GM12891 (cell line): ENCODE measurements around the gene KLHL18.
A peak's percentile ranks its signal among the peaks of the same experiment; 100 is the strongest.
"Not testable (repeated sequence)": the region's sequence is repeated elsewhere in the genome, so short reads cannot be mapped to it uniquely, and the experiment has no call there.

Experiments
- DNase-seq: peaks from one replicate; pipeline ENCODE4 v3.0.0; 2011; ENCODE audit warnings: low spot score; ENCODE audit not compliant: insufficient read length
- FAIRE-seq: peaks from 2 replicates; lab custom pipeline; 2011; peaks lifted over from hg19 to GRCh38; lab: Jason Lieb, UNC
- PAX5 ChIP-seq: IDR thresholded peaks from 2 replicates; pipeline ENCODE4 v1.6.1; 2011; ENCODE audit warnings: low read length, moderate library complexity, mild to moderate bottlenecking; ENCODE audit not compliant: insufficient read depth, severe bottlenecking
- POLR2A ChIP-seq: IDR thresholded peaks from 2 replicates; pipeline ENCODE4 v1.6.1; 2011; ENCODE audit warnings: low read depth, low read length, control low read depth
- POLR2AphosphoS5 ChIP-seq: IDR thresholded peaks from 2 replicates; pipeline ENCODE4 v1.6.1; 2011; ENCODE audit warnings: low read depth, low read length, control low read depth
- POU2F2 ChIP-seq: IDR thresholded peaks from 2 replicates; pipeline ENCODE4 v1.6.1; 2011; ENCODE audit warnings: low read depth, mild to moderate bottlenecking, control low read depth, low read length, moderate library complexity
- SPI1 ChIP-seq: IDR thresholded peaks from 2 replicates; pipeline ENCODE4 v1.6.1; 2011; ENCODE audit warnings: low read depth, low read length, control low read depth
- TAF1 ChIP-seq: IDR thresholded peaks from 2 replicates; pipeline ENCODE4 v1.6.1; 2011; ENCODE audit warnings: low read depth, low read length, control low read depth

KLHL18 gene

DNA sequence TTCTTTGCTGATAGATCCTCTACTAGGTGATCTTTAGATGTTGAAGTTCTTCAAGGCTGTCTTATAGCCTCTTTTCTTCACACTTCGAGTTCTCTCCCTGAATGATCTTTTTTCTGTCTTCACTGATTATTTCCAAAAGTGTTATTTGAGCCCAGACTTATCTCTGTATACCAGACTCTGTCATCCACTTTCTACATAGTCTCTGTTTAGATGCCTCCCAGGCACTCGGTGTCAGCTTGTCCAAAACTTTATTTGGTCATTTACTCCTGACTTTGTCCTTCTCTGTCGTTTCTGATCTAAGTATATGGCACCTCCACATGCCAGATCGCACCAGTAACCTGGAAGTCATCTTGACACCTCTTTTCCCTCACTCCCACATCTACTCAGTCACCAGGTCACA is 27.6 kb downstream of the KLHL18 start:
- TF ChIP-seq TAF1: no peak
- no peak for FAIRE-seq
- no peak for DNase-seq

DNA sequence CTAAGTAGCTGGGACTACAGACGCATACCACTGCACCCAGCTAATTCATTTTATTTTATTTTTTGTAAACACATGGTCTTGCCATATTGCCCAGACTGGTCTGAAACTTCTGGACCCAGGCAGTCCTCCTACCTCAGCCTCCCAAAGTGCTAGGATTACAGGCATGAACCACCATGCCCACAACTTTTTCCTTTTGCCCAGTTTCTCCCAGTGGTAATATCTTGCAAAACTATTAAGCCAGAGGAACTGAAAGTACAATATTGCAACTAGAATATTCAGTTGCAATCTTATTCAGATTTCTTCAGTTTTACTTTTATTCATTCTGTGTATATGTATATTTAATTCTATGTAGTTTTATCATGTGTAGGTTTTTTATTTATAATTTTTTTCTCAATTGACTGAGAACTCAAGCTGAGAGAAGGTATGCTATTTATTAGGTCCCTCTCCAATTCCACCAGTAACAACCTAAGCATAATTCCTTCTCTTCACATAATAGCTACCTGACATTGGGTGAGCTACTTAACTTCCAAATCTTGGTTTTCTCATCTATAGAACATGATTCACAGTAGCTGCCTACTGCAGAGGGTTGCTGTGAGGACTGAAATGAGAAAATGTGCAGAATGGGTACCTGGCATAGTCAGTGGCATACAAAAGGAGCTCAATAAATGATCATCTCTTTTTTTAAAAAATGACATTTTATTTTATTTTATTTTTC is 30.8 kb downstream of the KLHL18 start:
- peak; percentile 83 for TF ChIP-seq SPI1
- TF ChIP-seq PAX5: no peak
- no peak for FAIRE-seq
- DNase-seq: no peak

DNA sequence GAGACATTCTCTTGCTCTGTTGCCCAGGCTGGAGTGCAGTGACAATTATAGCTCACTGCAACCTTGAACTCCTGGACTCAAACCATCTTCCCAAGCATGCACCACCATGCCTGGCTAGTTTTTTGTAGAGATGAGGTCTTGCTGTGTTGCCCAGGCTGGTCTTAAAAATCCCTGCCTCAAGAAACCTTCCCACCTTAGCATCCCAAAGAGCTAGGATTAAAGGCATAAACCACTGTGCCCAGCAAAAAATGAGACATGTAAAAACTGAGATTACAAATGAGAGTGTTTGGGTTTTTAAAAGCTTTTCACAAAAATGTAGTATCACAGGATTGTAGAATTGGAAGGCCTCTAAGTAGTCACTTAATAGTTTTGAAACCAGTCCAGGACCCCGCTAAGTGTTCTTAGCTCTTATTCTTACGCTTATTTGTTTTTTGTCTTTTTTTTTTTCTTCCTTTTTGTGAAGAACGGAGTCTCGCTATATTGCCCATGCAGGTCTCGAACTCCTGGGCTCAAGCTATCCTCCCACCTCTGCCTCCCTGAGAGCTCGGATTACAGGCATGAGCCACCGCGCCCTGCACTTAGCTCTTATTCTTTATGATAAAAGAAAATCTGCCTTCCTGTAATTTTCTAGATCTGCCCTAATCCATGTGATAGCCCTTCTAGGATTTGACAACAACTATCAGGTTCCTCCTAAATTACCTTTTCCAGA is 31.5 kb downstream of the KLHL18 start:
- DNase-seq (no peak), FAIRE-seq (no peak)
- TF ChIP-seq SPI1 (no peak), TAF1 (no peak), POU2F2 (no peak), POLR2A (no peak), PAX5 (no peak), POLR2AphosphoS5 (no peak)

DNA sequence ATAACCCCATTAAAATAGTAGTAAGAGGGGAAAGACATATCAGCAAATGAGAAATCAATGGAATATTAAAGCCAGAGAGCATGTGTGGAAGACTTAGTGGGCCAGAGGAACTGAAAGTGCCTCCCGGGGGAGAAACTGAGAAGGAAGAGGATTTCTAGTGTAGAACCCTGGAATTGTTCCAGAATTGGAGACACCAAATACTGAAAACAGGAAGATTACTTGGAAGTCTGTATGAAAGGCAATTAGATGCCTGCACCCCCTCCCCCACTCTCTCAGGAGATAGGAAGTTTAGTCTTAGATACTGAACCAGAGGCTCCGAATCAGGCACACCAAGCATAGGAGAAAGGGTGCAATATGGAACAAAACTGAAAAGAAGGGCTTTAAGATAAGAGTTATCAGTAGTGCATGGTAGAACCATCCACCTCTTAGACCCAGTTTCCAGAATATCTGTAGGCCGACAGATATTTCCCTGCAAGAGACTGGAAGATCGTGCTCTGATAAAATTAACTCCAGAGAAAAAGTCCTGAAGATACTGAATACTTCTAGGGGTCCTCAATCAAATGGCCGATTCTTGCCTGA is 32.4 kb downstream of the KLHL18 start:
- no peak for FAIRE-seq
- no peak for DNase-seq

DNA sequence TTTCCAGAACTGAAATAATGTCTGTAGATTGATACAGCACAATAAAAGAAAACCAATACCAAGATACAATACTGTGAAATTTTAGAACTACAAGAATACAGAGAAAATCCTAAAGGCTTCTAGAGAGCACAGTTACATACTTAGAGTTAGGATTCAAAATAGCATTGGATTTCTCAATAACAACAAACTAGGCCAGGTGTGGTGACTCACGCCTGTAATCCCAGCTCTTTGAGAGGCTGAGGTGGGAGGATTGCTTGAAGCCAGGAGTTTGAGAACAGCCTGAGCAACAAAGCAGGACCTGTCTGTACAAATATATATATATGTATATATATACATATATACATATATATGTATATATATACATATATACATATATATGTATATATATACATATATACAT is 33.4 kb downstream of the KLHL18 start:
- FAIRE-seq: not testable (repeated sequence)

More for the DNA sequence above, 32.4 kb downstream of the KLHL18 start:
- TF ChIP-seq PAX5 (no peak), POLR2A (no peak), TAF1 (no peak), SPI1 (peak; percentile 57)

DNA sequence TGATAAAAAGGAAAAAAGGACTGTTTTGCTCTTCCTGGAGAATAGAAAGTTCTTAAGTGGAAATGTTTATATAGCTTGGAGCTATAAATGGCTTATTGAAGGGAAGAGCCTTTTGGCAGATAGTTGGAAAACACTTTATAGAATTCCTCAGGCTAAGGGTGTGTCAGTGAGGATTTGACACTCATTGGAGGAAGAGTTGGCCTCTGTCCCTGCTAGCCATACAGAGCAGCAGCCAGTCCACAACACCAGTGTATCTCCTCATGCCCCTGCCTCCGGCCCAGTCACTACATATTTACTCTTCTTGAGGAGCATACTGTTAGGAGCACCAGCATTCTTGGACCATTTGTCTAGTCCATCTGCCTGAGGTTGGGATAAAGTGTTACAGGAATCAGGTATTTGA is 36.2 kb downstream of the KLHL18 start:
- no peak for FAIRE-seq
- no peak for DNase-seq
- TF ChIP-seq TAF1: no peak
- TF ChIP-seq POLR2AphosphoS5: no peak
- no peak for TF ChIP-seq POU2F2
- no peak for TF ChIP-seq POLR2A
- no peak for TF ChIP-seq PAX5
- TF ChIP-seq SPI1: no peak

More for the DNA sequence above, 33.4 kb downstream of the KLHL18 start:
- not testable (repeated sequence) for DNase-seq

DNA sequence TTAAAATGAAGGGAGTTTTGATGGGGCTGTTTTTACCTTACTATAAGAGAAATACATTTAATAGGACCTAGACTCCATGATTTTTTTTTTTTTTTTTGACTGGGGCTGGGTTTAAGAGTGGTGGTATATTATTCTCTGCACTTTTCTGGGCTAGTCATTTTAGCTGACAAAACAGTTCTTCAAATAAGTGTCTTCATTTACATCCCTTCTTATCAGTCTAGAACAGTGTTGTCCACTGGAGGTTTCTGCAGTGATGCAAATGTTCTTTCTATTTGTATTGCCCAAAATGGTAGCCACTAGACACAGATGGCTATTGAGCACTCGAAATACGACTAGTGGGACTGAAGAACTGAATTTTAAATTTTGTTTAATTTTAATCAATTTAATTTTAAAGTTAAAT is 37.2 kb downstream of the KLHL18 start:
- TF ChIP-seq POU2F2 (no peak), POLR2A (no peak), TAF1 (no peak), POLR2AphosphoS5 (no peak), SPI1 (no peak), PAX5 (no peak)
- FAIRE-seq (no peak), DNase-seq (no peak)

DNA sequence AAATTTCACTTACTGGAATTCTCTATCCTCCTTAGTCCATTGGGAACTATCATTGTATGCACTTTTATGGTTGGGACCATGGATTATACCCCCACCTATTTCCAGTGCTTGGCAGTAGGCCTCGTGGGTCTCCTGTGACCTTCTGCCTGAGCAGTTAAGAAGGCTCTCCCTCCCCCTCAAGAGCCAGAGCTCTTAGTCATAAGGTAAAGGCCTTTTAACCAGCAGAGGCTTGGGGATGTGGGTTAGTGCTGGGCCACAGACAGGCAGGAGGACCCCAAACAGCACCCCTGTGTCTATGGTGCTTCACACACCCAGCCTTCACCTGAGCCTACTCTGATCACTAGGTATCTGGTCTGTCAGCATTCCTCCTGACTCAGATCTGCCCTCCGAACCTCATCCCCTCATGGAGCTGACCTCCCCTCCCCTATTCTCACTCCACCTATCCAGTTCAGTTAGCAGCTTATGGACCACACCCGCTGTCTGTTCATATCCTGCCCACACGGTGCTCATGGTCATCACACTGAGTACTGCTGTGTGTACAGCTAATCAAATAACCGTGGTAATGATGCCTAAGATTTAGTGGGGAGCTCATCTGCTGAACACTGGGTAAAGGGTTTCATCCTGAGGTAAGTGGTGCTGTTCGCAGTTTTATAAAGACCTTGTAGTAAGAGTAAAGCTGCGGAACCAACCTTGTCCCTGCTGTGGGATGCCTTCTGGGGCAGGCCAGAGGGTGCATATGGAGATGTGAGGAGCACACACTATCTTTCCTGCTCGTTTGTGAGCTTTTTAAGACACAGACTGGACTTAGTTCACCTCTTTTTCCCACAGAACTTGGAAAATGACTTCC is 40.9 kb downstream of the KLHL18 start:
- TF ChIP-seq SPI1: no peak
- no peak for TF ChIP-seq PAX5
- TF ChIP-seq POLR2A: no peak
- no peak for TF ChIP-seq TAF1
- TF ChIP-seq POLR2AphosphoS5: no peak
- TF ChIP-seq POU2F2: no peak
- FAIRE-seq (peak; percentile 43), DNase-seq (no peak)

DNA sequence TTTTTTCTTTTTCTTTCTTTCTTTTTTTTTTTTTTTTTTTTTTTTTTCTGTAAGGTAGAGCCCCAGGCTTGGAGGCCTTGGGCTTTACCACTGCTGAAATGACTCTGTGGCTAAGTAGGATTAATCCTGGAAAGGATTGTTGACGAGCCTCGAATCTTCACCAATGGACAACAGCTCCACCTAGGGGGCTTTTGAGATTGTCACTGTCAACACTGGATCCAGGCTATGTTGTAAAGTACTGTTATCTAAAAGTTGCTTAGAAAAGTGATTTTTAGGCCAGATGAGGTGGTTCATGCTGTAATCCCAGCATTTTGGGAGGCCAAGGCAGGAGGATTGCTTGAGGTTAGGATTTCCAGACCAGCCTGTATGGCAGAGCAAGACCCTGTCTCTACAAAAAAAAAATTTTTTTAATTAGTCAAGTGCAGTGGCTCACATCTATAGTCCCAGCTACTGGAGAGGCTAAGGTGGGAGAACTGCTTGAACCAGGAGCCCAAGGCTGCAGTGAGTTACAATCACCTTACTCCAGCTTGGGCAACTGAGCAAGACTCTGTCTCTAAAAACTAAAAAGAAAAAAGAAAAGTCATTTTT is 41.6 kb downstream of the KLHL18 start:
- DNase-seq (peak; percentile 50), FAIRE-seq (peak; percentile 63)

More for the DNA sequence above, 41.6 kb downstream of the KLHL18 start:
- no peak for TF ChIP-seq PAX5
- TF ChIP-seq SPI1: no peak
- no peak for TF ChIP-seq POLR2AphosphoS5
- TF ChIP-seq POLR2A: no peak
- no peak for TF ChIP-seq POU2F2
- no peak for TF ChIP-seq TAF1
